HEK293T (cell line): ENCODE data around the gene CELF4.

Experiments
- CTCF ChIA-PET: fragments of 350-600 bp; formaldehyde crosslinking; extraction: SDS; loops from one replicate; lab custom pipeline; 2021; ENCODE audit warnings: antibody characterized with exemption, inconsistent platforms; lab: Yijun Ruan, JAX
- POLR2A ChIA-PET: fragments of 350-600 bp; formaldehyde crosslinking; extraction: SDS; loops from one replicate; lab custom pipeline; 2020; ENCODE audit warnings: antibody characterized with exemption, inconsistent platforms; lab: Yijun Ruan, JAX
- DNase-seq: peaks from one replicate; pipeline ENCODE4 v3.0.0; 2012; ENCODE audit warnings: mixed read lengths; ENCODE audit errors: extremely low spot score
- ARNT ChIP-seq: fragments of 450-650 bp; IDR thresholded peaks from 2 replicates; pipeline ENCODE4 v1.6.1; 2017; ENCODE audit warnings: mild to moderate bottlenecking
- BHLHE40 ChIP-seq: fragments of 450-650 bp; IDR thresholded peaks from 2 replicates; pipeline ENCODE4 v1.6.1; 2016; ENCODE audit warnings: mild to moderate bottlenecking, moderate library complexity, borderline replicate concordance
- CTBP1 ChIP-seq: fragments of 450-650 bp; IDR thresholded peaks from 2 replicates; pipeline ENCODE4 v1.6.1; 2016; ENCODE audit warnings: borderline replicate concordance
- ELF4 ChIP-seq: fragments of 450-650 bp; IDR thresholded peaks from 2 replicates; pipeline ENCODE4 v1.6.1; 2017; ENCODE audit warnings: antibody characterized with exemption
- FOXA1 ChIP-seq: fragments of 450-650 bp; IDR thresholded peaks from 2 replicates; pipeline ENCODE4 v1.6.1; 2016; ENCODE audit warnings: mild to moderate bottlenecking
- FOXK2 ChIP-seq: fragments of 450-650 bp; IDR thresholded peaks from 2 replicates; pipeline ENCODE4 v1.6.1; 2016; ENCODE audit warnings: mild to moderate bottlenecking
- FOXM1 ChIP-seq: fragments of 450-650 bp; IDR thresholded peaks from 2 replicates; pipeline ENCODE4 v1.6.1; 2017; ENCODE audit warnings: mild to moderate bottlenecking, borderline replicate concordance
- HDGF ChIP-seq: fragments of 450-650 bp; IDR thresholded peaks from 2 replicates; pipeline ENCODE4 v1.6.1; 2017; ENCODE audit warnings: antibody characterized with exemption, borderline replicate concordance
- L3MBTL2 ChIP-seq: fragments of 450-650 bp; conservative IDR thresholded peaks from 2 replicates; pipeline ENCODE4 v1.6.1; 2016; ENCODE audit warnings: mild to moderate bottlenecking
- LEF1 ChIP-seq: fragments of 450-650 bp; IDR thresholded peaks from 2 replicates; pipeline ENCODE4 v1.6.1; 2017; ENCODE audit warnings: mild to moderate bottlenecking, borderline replicate concordance
- NFRKB ChIP-seq: fragments of 450-650 bp; IDR thresholded peaks from 2 replicates; pipeline ENCODE4 v1.6.1; 2016; ENCODE audit warnings: mild to moderate bottlenecking, moderate library complexity
- PKNOX1 ChIP-seq: fragments of 450-650 bp; IDR thresholded peaks from 2 replicates; pipeline ENCODE4 v1.6.1; 2016
- SP1 ChIP-seq: fragments of 450-650 bp; IDR thresholded peaks from 2 replicates; pipeline ENCODE4 v1.6.1; 2017
- SUZ12 ChIP-seq: fragments of 450-650 bp; IDR thresholded peaks from 2 replicates; pipeline ENCODE4 v1.6.1; 2016; ENCODE audit warnings: mild to moderate bottlenecking
- TARDBP ChIP-seq: fragments of 450-650 bp; IDR thresholded peaks from 2 replicates; pipeline ENCODE4 v1.6.1; 2016
- ZNF384 ChIP-seq: fragments of 450-650 bp; IDR thresholded peaks from 2 replicates; pipeline ENCODE4 v1.6.1; 2016

CELF4 gene

GRCh38 chr18:37243741-37244140 is 321.9 kb downstream of the CELF4 start:
- ChIA-PET POLR2A (no interaction called here), CTCF (no interaction called here)
- TF ChIP-seq ELF4 (no peak), HDGF (no peak), PKNOX1 (no peak)
- DNase-seq, result no peak

GRCh38 chr18:37242826-37243560 is 322.6 kb downstream of the CELF4 start:
- ChIA-PET POLR2A (interaction anchor here (0.7 kb wide), 1 partner anchor 17 kb away, joined by 4 read pairs; no protein-coding TSS in a partner anchor), CTCF (no interaction called here)
- TF ChIP-seq L3MBTL2 (no peak), LEF1 (no peak), TARDBP (no peak), FOXK2 (no peak), BHLHE40 (no peak), ELF4 (no peak), ZNF384 (no peak), SUZ12 (no peak), CTBP1 (no peak)
- no peak for DNase-seq

DNA sequence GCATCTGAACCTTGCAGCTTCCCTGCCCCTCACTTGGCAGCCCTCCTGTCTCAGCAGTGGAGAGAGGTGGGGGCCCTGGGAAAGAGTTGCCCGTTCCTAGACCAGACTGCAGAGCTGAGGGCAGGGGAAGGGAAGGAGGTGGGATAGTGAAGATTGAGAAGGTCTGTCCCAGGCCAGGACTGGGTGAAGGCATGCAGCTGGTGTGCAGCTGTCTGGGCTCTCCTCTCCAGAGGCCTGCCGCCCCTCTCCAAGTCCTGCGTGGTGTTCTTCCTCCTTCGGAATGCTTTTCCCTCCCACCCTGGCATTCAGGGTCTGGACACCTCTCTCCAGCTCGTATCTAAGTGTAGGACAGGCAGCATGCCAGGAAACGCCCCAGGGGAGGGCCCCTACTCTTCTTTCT is 323.5 kb downstream of the CELF4 start:
- no peak for DNase-seq
- TF ChIP-seq BHLHE40, result no peak
- TF ChIP-seq NFRKB, result no peak
- no peak for TF ChIP-seq ARNT
- no peak for TF ChIP-seq FOXK2
- TF ChIP-seq TARDBP, result no peak
- no peak for TF ChIP-seq LEF1
- no peak for TF ChIP-seq SUZ12
- no peak for TF ChIP-seq ELF4
- no peak for TF ChIP-seq CTBP1
- TF ChIP-seq FOXM1, result no peak
- TF ChIP-seq L3MBTL2, result no peak
- CTCF ChIA-PET, result no interaction called here
- POLR2A ChIA-PET, result no interaction called here

DNA sequence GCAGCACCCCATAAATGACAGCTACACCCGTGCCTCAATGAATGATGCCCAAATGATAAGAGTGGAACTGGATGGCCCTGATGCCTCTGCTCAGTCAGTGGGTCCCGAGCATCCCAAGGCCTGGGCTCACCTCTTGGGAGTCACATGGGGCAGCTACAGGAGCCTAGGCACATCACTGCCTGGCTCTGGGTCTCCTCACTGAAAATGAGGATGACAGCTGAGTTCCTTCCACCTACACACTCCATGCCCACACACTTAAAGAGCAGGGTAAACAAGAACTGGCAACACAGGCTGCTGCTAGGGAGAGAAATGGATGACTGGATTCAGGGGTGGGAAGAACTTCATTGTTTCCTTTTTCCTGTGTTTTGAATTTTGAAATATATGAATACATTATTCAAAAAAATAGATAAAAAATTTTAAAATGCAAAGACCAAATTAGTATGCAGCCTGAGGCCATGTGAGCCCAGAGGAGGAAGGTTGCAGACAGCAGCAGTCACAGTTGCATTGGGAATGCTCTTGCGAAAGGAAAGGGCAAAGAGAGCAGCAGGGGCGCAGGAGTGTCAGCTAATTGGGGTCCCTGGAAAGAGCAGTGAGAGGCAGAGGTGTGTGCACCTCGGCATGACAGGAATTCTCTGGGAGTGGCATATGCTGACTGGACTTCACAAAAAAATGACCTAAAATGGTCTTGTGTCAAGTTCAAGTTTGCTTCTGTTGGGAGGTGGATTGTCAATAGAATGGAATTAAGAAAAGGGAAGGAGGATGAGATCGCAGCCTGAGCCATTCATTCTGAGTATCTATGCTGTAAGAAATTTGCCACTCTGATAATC is 327.1 kb downstream of the CELF4 start:
- ChIA-PET CTCF (no interaction called here), POLR2A (interaction anchor here (1.6 kb wide), 1 partner anchor 11 kb away, joined by 4 read pairs; no protein-coding TSS in a partner anchor)
- TF ChIP-seq CTBP1, result no peak
- no peak for TF ChIP-seq HDGF
- no peak for TF ChIP-seq L3MBTL2
- TF ChIP-seq ZNF384, result no peak
- TF ChIP-seq FOXM1, result no peak
- TF ChIP-seq TARDBP, result no peak
- no peak for TF ChIP-seq NFRKB
- no peak for TF ChIP-seq FOXK2
- no peak for TF ChIP-seq BHLHE40
- no peak for TF ChIP-seq FOXA1
- TF ChIP-seq SP1, result no peak
- no peak for TF ChIP-seq LEF1
- no peak for TF ChIP-seq ELF4
- no peak for TF ChIP-seq ARNT
- TF ChIP-seq SUZ12, result no peak
- TF ChIP-seq PKNOX1, result no peak
- no peak for DNase-seq

DNA sequence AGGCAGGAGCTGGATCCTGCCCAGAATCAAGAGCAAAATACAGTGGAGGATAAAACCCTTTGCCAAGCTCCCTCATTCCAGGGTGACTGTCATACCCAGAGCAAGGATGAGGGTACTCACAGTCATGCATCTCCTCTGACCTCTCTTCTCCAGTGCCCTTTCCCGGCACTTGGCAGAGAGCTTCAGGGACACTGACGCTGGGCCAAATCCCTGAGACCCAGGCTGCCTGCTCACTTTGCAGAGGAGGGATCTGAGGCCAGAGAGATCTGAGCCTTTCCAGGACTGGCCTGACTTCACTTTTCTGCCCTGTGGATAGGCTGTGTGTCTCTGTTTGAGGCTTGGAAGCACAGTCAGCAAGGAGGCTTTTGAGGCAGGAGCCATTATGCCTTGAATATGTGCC is 330.0 kb downstream of the CELF4 start:
- no peak for DNase-seq
- ChIA-PET POLR2A (no interaction called here), CTCF (no interaction called here)
- TF ChIP-seq ZNF384 (no peak), PKNOX1 (no peak), SP1 (no peak), FOXA1 (no peak), BHLHE40 (no peak), SUZ12 (no peak), FOXK2 (no peak), LEF1 (no peak), L3MBTL2 (no peak), NFRKB (no peak), ELF4 (no peak), HDGF (no peak), FOXM1 (no peak), TARDBP (no peak), CTBP1 (no peak), ARNT (no peak)

- POLR2A ChIA-PET, result no interaction called here
- TF ChIP-seq CTBP1 (no peak), TARDBP (no peak), SP1 (no peak), ZNF384 (no peak), ARNT (no peak), BHLHE40 (no peak), PKNOX1 (no peak), FOXM1 (no peak), L3MBTL2 (no peak), LEF1 (no peak)
- DNase-seq, result no peak
- CTCF ChIA-PET, result no interaction called here
These were observed 334.3 kb downstream of the CELF4 start for GRCh38 chr18:37231251-37231650.
